Pancreas (tissue), 10 donors: ENCODE results near the gene LONP2. TPM values are rescaled to one million over a fixed set of nuclear protein-coding genes. Genes with fewer than 3 reads are reported as not detected.

Source experiments
- ATAC-seq, 4 donors: fragments of 200-7000 bp; cut with Tn5 transposase; one replicate each; pipeline versions ENCODE4 v1.8.0 to v1.9.1; 2020; ENCODE audit warnings: mild to moderate bottlenecking in 4 of 4, moderate library complexity in 4 of 4
- DNase-seq, 6 donors: peaks; one replicate each; pipeline ENCODE4 v3.0.0-alpha.2; 2020
- FAIRE-seq: peaks from 2 replicates; lab custom pipeline; 2012; peaks lifted over from hg19 to GRCh38; lab: Jason Lieb, UNC
- H3K27ac ChIP-seq, 4 donors: fragments of 200-600 bp; sonication (generic); 1 replicate in 3 of 4; 2 replicates in 1 of 4; pipeline versions ENCODE4 v1.5.0 to v1.8.0; 2020
- H3K27me3 ChIP-seq, 4 donors: fragments of 200-600 bp; one replicate each; pipeline ENCODE4 v1.8.0; 2021
- H3K36me3 ChIP-seq, 3 donors: fragments of 200-600 bp; sonication (generic) in 1 of 3; one replicate each; pipeline versions ENCODE4 v1.5.0 to v1.8.0; 2020 to 2021
- H3K4me1 ChIP-seq, 3 donors: fragments of 200-600 bp; one replicate each; pipeline ENCODE4 v1.8.0; 2021
- H3K4me3 ChIP-seq, 4 donors: fragments of 200-600 bp; sonication (generic) in 2 of 4; one replicate each; pipeline versions ENCODE4 v1.5.0 to v1.8.0; 2020 to 2021
- H3K9me3 ChIP-seq, 4 donors: fragments of 200-600 bp; one replicate each; pipeline ENCODE4 v1.8.0; 2021
- CTCF ChIP-seq, 4 donors: fragments of 200-600 bp; sonication (generic) in 3 of 4; IDR thresholded peaks; one replicate each; pipeline versions ENCODE4 v1.5.0 to v1.8.0; 2021; ENCODE audit warnings: antibody characterized with exemption in 4 of 4
- WGBS, 2 donors: extraction: QIAGEN DNeasy Blood & Tissue Kit; methylation state at CpG; one replicate each; pipeline ENCODE4 v1.1.7; 2013; 5-methylcytosine and 5-hydroxymethylcytosine counted together
- intact Hi-C, 3 donors: fragments of 100-400 bp; cut with DNase I; formaldehyde crosslinking; loops; one replicate each; pipeline versions ENCODE4 v1.11.1 to v1.14.2; 2022
- polyA plus RNA-seq, 2 donors: library from polyadenylated mRNA; stranded (reverse); fragments of 200-250 nt; gene quantifications; one replicate each; pipeline ENCODE4 v1.2.3, GENCODE V29; 2013
- total RNA-seq, 6 donors: library from RNA; stranded (reverse); fragmentation: NEBNext Ultra II Directional in 4 of 6; extraction: Animal tissue kit (Norgen Biotek cat#: 25700) in 4 of 6; gene quantifications; one replicate each; pipeline versions ENCODE4 v1.2.1 to v1.2.4, GENCODE V29; 2021 to 2023
- donor health status: healthy with polysubstance abuse.
- donor health status: DM: no; HTN: no; CAD: no; lungs with moderate emphysema.
- donor health status: DM: no; HTN: no; CAD: no.
- donor health status: control.
- donor health status: control.
- donor health status: Bipolar disorder and iron deficiency.
- donor health status: DM: yes; HTN: yes; CAD: no.
- donor health status: DM: no; HTN: no; CAD: no.
- donor health status: DM: no; HTN: no; CAD: no.
- donor health status: DM: yes; HTN: yes; CAD: no.

LONP2 gene
- total and polyA plus RNA-seq, 8 donors = 31.4 to 49.1 (median 41.6) TPM

- H3K27ac ChIP-seq = no peak overlapping the region
- H3K4me1 ChIP-seq = no peaks in the 10 kb centered on the region
- DNase-seq = peak in 1 of 6 donors; percentile 54
- no peak for TF ChIP-seq CTCF (IDR thresholded peaks at IDR 0.05)
- intact Hi-C loops = no loop called here
- no peaks in the 10 kb centered on the region for H3K27me3 ChIP-seq
- FAIRE-seq = no peak
- no peak overlapping the region for H3K4me3 ChIP-seq
- no peaks in the 10 kb centered on the region for H3K9me3 ChIP-seq
- H3K36me3 ChIP-seq = peaks cover 0 to 31% (median 7%) of the 10 kb centered on the region in 3 donors
- ATAC-seq = peak in 1 of 4 donors; percentile 22
- 92 to 93% methylated on average over 20 of the region's 20 CpGs for WGBS, 2 donors
Measured at GRCh38 chr16:48347191-48347865, 103.2 kb downstream of the LONP2 start.

GRCh38 chr16:48347980-48348379 lies 103.9 kb downstream of the LONP2 start:
- Histone ChIP-seq H3K9me3 (no peaks in the 10 kb centered on the region), H3K36me3 (peaks cover 0 to 32% (median 7%) of the 10 kb centered on the region in 3 donors), H3K27ac (no peak overlapping the region), H3K4me1 (no peaks in the 10 kb centered on the region), H3K4me3 (no peak overlapping the region), H3K27me3 (no peaks in the 10 kb centered on the region)
- ATAC-seq (no peak), FAIRE-seq (no peak), DNase-seq (no peak)
- WGBS, 2 donors = 89 to 94% methylated on average over 4 of the region's 4 CpGs
- no peak for TF ChIP-seq CTCF (IDR thresholded peaks at IDR 0.05)
- intact Hi-C loops = no loop called here

GRCh38 chr16:48350736-48351135 lies 106.6 kb downstream of the LONP2 start:
- no peak for FAIRE-seq
- intact Hi-C loops = loop anchor here in 2 of 3 donors (5.0 to 10.0 kb wide), 3 partner anchors 194 to 277 kb away; no protein-coding TSS in a partner anchor
- Histone ChIP-seq H3K36me3 (peaks cover 0 to 35% (median 7%) of the 10 kb centered on the region in 3 donors), H3K4me3 (no peak overlapping the region), H3K27me3 (no peaks in the 10 kb centered on the region), H3K9me3 (no peaks in the 10 kb centered on the region), H3K27ac (no peak overlapping the region), H3K4me1 (no peaks in the 10 kb centered on the region)
- DNase-seq = no peak
- WGBS, 2 donors = 72 to 78% methylated on average over 3 of the region's 3 CpGs
- TF ChIP-seq CTCF (IDR thresholded peaks at IDR 0.05) = no peak
- ATAC-seq = no peak

GRCh38 chr16:48352648-48353390 lies 108.7 kb downstream of the LONP2 start:
- H3K9me3 ChIP-seq = no peaks in the 10 kb centered on the region
- no peak for TF ChIP-seq CTCF (IDR thresholded peaks at IDR 0.05)
- H3K27ac ChIP-seq = no peak overlapping the region
- intact Hi-C loops = loop anchor here in 2 of 3 donors (5.0 to 10.0 kb wide), 3 partner anchors 192 to 274 kb away; no protein-coding TSS in a partner anchor
- 75 to 78% methylated on average over 7 of the region's 7 CpGs for WGBS, 2 donors
- peaks cover 0 to 35% (median 7%) of the 10 kb centered on the region in 3 donors for H3K36me3 ChIP-seq
- no peaks in the 10 kb centered on the region for H3K27me3 ChIP-seq
- ATAC-seq (no peak), FAIRE-seq (no peak), DNase-seq (no peak)
- H3K4me1 ChIP-seq = no peaks in the 10 kb centered on the region
- H3K4me3 ChIP-seq = no peak overlapping the region
